H1 (cell line): ENCODE results near the gene SPATA25. TPM values are rescaled to one million over a fixed set of nuclear protein-coding genes. Genes with fewer than 3 reads are reported as not detected.

Source experiments
- CBX5 ChIP-seq: fragments of 300-800, 300-1000 bp; sonication (generic); IDR thresholded peaks from 2 replicates; pipeline ENCODE4 v1.7.1; 2016; ENCODE audit warnings: antibody characterized with exemption, low read length, low read depth
- HDAC2 ChIP-seq, 2 experiments: fragments of 300-600 bp in 1 of 2; sonication (generic) in 1 of 2; IDR thresholded peaks; 2 replicates each; pipeline ENCODE4 v1.6.1; 2011 to 2012; ENCODE audit warnings: low read depth in 2 of 2, low read length in 2 of 2, mild to moderate bottlenecking in 2 of 2, moderate library complexity in 2 of 2, borderline replicate concordance in 1 of 2, inconsistent platforms in 1 of 2
- POU5F1 ChIP-seq: IDR thresholded peaks from 2 replicates; pipeline ENCODE4 v1.6.1; 2011; ENCODE audit warnings: low read depth, mild to moderate bottlenecking, low read length, moderate library complexity
- polyA plus RNA-seq, 7 experiments: library from polyadenylated mRNA; depleted of rRNA in 3 of 7; stranded (reverse) in 5 of 7; unstranded in 2 of 7; fragments of >200 nt in 5 of 7; fragments of 200-250 nt in 2 of 7; gene quantifications; 1 replicate in 5 of 7; 2 replicates in 1 of 7; 4 replicates in 1 of 7; pipeline versions ENCODE4 v1.2.1 to v1.2.3, GENCODE V29; 2011 to 2013; ENCODE audit warnings: missing spikeins in 2 of 7, mixed read lengths in 2 of 7
- total RNA-seq: library from RNA; stranded (reverse); fragmentation: NEBNext Ultra II Directional; extraction: Animal tissue kit (Norgen Biotek cat#: 25700); gene quantifications from 2 replicates; pipeline ENCODE4 v1.2.1, GENCODE V29; 2021

The SPATA25 gene
- total and polyA plus RNA-seq, 2 of the 8 experiments (the other 6 are each of a cell fraction or from before 2014, with no cell fraction given) = 2.0 to 3.0 TPM

DNA sequence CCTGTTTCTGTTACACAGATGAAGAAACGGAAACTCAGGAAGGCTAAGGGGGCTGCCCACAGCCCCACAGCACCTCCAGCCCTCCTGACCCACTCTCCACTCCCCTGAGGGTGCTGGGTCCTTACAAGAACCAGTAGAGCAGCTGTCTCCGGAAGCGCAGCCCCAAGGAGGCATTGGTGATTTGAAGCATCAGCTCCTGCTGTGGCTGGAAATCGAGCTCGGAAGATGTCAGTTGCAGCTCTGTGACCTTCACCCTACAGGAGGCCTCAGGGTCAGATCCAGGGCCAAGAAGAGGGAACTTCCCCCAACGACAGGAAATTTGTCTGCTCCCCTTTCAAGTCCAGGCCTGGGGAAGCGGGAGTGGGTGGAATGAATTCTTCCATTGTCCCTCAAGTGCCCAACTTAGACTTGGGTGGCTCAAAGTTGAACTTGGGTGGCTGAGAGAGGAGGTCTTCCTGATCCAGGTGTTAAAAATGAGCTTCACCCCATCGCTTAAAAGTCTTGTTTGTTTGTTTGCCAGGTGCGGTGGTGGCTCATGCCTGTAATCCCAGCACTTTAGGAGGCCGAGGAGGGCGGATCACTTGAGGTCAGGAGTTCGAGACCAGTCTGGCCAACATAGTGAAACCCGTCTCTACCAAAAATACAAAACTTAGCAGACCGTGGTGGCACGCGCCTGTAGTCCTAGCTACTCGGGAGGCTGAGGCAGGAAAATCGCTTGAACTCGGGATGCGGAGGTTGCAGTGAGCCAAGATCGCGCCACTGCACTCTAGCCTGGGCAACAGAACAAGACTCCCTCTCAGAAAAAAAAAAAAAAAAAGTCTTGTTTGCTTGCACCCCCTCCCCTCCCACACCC, 22.6 kb upstream of the SPATA25 start (continued):
- TF ChIP-seq HDAC2 (IDR thresholded peaks at IDR 0.05; ENCODE audit: borderline replicate concordance in 1 of 2, low read depth in 2 of 2, low read length in 2 of 2) (no peak), CBX5 (no peak), POU5F1 (no peak)
